OCI-LY7 (cell line): ENCODE data around the gene STAT2.

ENCODE experiments used
- EZH2phosphoT487 ChIP-seq: fragments of 200-600 bp; sonication (generic); IDR thresholded peaks from 2 replicates; pipeline ENCODE4 v1.6.1; 2018; ENCODE audit warnings: low read depth, borderline replicate concordance, mild to moderate bottlenecking, mixed run types, antibody characterized with exemption, low read length, moderate library complexity, mixed read lengths
- TF ChIP-seq, protein P1 (sequence below): fragments of 200-600 bp; sonication (generic); conservative IDR thresholded peaks from 2 replicates; pipeline ENCODE4 v1.5.1; 2014; ENCODE audit warnings: mild to moderate bottlenecking, antibody characterized with exemption, low read length, moderate library complexity, mixed read lengths

DNA sequence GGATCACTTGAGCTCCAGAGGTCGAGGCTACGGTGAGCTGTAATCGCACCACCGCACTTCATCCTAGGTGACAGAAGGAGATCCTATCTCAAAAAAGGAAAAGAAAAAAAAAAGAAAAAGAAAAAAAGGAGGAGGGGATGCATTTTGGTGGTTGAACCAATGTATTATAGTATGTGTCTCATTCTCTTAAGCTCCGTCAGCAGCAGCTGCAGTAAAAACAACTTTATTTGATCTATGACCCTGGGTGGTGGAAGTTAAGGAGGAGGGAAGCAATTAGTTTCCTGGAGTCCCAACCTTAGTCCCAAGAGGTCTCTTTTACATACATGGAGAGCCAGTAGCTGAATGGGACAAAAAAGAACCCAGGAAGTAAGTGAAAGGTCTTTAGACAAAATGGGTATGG lies 29.5 kb upstream of the STAT2 start:
- TF ChIP-seq, protein P1, sequence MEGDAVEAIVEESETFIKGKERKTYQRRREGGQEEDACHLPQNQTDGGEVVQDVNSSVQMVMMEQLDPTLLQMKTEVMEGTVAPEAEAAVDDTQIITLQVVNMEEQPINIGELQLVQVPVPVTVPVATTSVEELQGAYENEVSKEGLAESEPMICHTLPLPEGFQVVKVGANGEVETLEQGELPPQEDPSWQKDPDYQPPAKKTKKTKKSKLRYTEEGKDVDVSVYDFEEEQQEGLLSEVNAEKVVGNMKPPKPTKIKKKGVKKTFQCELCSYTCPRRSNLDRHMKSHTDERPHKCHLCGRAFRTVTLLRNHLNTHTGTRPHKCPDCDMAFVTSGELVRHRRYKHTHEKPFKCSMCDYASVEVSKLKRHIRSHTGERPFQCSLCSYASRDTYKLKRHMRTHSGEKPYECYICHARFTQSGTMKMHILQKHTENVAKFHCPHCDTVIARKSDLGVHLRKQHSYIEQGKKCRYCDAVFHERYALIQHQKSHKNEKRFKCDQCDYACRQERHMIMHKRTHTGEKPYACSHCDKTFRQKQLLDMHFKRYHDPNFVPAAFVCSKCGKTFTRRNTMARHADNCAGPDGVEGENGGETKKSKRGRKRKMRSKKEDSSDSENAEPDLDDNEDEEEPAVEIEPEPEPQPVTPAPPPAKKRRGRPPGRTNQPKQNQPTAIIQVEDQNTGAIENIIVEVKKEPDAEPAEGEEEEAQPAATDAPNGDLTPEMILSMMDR = no peak
- no peak for TF ChIP-seq EZH2phosphoT487
